ENCODE measurements around the gene UTP14C.
"Not testable (repeated sequence)": the region's sequence is repeated elsewhere in the genome, so short reads cannot be mapped to it uniquely, and the experiment has no call there.

Gene UTP14C

DNA sequence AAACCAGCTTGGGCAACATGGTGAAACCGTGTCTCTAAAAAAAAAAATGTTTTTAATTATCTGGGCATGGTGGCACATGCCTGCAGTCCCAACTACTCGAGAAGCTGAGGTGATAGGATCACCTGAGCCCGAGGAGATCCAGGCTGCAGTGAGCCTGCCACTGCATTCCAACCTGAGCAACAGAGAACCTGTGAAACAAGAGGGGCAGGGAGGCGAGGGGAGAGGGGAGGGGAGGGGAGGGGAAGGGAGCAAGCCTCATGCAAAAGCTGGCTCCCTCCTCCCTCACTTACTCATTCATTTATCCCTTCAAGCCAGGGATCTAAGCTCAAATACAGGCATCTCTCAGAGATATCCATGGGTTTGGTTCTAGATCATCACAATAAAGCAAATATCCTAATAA, 22.1 kb upstream of the UTP14C start:
- no peak for DNase-seq (ENCODE audit: low read depth in 2 of 2, low spot score in 1 of 2)

DNA sequence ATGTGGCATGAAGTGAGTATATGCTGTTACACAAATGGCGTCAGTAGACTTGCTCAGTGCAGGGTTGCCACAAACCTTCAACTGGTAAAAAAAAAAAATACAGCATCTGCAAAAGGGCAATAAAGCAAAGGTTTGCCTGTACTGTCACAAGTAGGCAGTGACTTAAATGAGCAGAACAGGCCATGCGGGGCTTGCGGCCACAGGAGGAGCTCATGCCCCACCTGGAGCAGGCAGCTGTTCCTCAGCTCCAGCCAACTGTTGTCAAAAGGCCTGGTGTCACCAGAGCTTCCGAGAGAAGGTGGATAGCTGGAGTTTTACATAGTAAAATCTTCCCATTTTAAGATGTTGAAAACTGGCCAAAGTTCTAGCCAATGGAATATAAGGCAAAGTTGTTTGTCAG, 20.9 kb upstream of the UTP14C start:
- DNase-seq (ENCODE audit: low read depth in 2 of 2, low spot score in 1 of 2) = no peak

DNA sequence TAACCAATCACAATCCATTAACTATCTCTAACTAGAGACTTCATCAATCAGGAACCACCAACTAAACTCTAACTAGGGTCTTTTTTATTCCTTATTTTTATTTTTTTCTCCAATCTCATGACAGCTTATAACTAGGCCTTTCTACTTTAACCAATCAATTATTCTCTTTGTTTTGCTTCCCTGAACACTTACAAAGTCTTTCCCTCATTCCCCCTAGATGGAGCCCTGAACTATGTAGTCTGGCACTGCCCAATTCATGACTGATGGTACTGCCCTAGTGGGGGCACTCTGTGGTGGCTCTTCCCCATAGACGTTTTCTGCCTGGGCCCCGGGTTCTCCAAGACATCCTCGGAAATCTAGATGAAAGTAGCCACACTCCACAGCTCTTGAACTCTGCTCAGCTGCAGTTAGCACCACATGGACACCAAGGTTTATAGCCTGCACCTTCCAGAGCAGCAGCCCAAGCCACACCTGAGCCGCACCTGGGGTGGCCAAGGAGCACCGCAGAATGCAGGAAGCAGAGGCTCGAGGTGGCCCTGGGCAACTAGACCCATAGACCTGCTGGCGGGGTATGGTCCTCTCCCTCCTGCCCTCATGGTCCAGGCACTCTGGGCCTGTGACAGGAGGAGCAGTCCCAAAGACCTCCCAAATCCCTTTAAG, 19.9 kb upstream of the UTP14C start:
- DNase-seq (ENCODE audit: low read depth in 2 of 2, low spot score in 1 of 2) = no peak

DNA sequence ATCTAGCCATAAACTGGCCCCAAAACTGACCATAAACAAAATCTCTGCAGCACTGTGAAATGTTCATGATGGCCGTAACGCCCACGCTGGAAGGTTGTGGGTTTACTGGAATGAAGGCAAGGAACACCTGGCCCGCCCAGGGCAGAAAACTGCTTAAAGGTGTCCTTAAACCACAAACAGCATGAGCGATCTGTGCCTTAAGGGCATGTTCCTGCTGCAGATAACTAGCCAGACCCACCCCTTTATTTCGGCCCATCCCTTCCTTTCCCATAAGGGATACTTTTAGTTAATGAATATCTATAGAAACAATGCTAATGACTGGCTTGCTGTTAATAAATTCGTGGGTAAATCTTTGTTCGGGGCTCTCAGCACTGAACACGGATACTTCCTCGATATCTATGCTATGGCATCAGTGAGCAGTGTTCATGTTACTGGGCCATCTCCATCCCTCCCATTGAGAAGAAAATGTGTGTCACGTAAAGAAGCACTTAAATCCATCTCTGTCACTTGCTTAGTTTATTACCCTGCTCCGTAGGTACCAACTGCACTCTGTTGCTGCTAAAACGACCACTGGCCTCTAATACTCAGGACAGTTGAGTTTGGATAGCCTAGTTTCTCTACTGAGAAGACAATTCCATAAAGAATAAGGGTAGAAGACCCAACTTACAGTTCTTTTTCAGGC, 18.5 kb upstream of the UTP14C start:
- DNase-seq (ENCODE audit: low read depth in 2 of 2, low spot score in 1 of 2) = no peak

DNA sequence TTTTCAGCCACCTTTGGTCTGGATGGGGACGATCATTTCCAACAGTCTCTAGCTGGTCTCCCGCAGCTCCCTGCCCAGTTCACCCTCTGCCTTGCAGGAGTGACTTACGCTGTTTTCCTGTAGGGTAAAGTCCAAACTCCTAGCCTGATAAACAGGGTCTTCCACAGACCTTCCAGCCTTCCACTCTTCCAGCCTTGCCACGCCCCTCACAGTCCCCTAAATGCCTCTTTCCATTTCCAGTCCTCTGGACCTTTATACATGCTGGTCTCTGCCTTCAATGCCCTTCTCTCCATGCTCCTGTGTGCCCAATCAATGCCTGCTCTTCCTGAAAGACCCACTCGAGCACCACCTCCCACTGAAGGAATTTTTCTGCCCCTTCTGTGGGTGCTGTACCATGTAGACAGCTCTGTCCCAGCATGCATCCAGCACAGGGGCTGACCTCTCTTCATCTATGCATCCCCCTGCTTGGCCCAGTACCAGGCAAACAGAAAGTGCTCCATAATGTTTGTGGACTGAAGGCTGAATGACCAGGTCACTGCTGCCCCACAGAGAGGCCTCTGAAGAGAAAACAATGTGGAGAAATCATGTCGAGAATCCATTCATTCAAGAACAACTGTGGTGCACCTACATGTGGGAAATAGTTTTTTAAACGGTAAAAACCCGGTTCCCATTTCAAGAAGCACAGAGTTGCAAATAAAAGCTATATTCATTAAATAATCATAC, 17.8 kb upstream of the UTP14C start:
- DNase-seq (ENCODE audit: low read depth in 2 of 2, low spot score in 1 of 2) = no peak

DNA sequence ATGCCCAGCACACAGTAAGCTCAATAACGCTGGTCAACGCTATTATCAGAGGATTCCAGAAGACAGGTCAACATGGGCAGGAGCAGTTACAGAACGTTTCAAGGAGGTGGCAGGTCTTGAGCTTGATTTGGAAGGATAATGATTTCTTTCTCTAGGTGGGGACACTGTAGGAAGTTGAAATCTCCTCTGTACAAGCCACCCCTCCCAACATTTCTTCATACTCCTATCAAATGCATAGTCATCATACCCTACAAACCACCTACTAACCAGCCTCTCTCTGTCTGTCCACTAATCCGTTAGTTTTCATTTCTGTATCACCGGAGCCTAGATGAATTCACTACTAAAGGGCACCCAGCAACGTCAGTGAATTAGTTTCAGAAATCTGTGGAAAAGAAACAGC, 14.5 kb upstream of the UTP14C start:
- no peak for DNase-seq (ENCODE audit: low read depth in 2 of 2, low spot score in 1 of 2)

DNA sequence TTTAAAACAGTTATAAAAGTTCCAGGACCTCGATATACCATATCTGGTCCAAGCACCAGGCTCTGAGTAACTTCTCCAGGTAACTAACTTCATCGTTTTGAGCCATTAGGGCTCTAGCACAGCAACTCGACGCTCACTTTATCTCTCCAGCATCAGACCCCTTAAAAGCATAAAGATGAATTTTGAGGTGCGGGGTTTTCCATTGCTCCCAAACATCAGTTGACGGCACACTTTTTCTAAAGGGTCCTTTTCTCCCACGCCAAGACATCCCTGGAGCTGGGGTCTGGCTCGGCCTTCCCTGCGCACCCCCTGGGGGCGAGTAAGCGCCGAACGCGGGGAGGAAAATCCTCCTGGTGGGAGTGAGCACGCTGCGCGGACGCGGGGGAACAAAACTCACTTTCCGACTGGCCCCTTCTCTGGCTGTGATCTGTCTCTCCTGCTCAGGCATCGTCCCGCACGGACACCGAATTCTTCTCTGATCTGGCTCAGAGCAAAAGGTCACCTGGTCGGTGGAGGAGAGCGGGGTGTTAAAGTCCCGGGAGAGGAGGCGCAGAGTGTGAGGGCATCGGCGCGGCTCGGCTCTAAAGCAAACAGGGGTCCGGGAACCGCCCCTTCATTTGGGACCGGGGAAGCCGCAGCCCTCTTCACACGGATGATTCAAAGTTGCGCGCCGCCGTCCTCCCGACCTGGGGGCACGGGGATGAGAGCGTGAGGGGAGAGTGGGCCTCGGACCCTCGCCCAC, 13.4 kb upstream of the UTP14C start, which contains the start of gene ATP7B:
Gene ATP7B, minus strand, starts transcription at position 561 of the 742 bp plus-strand sequence. Its CDS starts 113 bp downstream, at position 448.
- DNase-seq (ENCODE audit: low read depth in 2 of 2, low spot score in 1 of 2) = peak in 1 of 2 donors; percentile 3

DNA sequence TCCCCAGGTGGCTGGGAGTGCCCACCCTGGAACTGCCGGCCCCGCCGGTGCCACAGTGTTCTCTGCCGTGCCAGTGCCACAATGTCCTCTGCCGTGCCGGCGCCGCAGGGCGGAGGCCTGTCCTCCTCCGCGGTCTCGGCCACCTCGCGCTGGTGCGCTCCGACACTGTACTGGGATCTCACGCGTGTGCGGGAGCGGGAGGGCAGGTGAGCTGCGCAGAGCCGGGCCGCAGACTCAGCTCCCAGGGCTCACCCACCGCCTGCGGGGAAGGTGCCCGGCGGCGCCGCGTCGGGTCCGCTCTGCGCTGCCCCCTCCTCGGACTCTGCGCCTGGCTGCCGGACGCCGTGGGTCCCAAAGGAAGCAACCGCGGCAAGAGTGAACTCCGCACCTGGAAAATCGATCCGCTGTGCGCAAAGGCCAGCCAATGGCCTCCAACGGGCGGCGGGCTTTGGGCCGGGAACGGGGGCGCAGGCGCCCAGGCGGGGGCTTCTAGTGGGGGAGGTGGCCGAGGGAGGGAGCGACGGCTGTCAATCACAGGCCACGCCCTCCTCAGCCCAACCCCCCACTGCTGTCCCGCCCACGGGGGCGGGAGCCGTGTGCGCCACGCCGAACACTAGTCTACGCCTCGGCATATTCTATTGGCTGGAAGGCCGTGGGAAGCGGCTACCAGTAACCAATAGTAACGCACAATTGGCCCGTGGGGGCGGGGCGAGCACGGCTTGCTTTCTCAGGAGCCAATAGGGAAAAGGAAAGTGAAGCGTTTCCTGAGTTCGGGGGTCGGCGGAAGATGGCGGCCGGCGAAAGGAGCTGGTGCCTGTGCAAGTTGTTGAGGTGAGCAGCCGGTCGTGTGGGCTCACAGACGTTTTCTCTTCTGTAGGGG, 12.6 kb upstream of the UTP14C start, which contains the start of gene ALG11:
Gene ALG11, plus strand, starts transcription at position 767 of the 880 bp plus-strand sequence. Its CDS starts 21 bp downstream, at position 788.
- peak; percentile 99 to 100 for DNase-seq (ENCODE audit: low read depth in 2 of 2, low spot score in 1 of 2)

DNA sequence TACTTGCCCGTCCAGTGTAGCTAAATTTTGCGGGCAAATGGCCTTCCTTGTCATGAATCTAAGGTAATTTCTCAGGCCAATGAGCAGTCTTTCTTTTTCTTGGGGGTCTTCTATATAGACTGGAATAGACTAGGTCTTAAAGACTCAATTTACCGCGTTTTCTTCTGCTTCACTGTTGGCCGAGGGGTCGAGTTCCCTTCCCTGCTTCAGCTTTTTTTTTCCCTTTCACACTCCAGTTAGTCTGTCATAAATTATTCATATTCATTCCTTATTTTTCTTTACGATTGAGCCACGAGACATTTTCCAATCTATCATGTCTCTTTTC, 12.0 kb upstream of the UTP14C start:
- no peak for DNase-seq (ENCODE audit: low read depth in 2 of 2, low spot score in 1 of 2)

DNA sequence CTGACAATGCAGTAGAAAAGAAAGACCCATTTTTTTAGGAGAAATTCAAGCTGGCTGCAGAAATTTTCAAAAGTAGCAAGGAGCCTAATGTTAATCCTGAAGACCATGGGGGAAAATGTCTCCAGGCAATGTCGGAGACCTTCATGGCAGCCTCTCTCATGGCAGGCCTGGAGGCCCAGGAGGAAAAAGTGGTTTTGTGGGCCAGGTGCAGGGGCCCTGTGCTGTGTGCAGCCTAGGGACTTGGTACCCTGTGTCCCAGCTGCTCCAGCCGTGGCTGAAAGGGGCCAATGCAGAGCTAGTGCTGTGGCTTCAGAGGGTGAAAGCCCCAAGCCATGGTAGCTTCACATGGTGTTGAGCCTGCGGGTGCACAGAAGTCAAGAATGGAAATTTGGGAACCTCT, 8.2 kb upstream of the UTP14C start:
- no peak for DNase-seq (ENCODE audit: low read depth in 2 of 2, low spot score in 1 of 2)

DNA sequence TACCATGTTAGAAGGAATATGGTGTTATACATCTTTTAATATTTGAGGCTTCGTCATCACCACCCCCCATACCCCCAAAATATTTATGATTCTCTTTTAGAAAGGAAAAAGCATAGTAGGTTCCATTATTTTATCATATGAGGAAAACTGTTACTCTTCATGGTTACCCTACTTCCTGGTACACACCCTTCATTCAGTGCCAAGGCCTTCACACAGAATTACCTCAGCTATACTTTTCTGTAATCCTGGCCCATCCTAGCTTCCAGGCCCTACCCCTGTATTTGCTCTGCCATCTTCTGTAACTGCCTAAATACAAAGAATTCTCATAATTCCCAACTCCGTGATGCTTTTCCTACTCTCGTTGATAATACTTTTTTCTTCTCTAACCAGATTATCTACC, 4.3 kb upstream of the UTP14C start:
- no peak for DNase-seq (ENCODE audit: low read depth in 2 of 2, low spot score in 1 of 2)

DNA sequence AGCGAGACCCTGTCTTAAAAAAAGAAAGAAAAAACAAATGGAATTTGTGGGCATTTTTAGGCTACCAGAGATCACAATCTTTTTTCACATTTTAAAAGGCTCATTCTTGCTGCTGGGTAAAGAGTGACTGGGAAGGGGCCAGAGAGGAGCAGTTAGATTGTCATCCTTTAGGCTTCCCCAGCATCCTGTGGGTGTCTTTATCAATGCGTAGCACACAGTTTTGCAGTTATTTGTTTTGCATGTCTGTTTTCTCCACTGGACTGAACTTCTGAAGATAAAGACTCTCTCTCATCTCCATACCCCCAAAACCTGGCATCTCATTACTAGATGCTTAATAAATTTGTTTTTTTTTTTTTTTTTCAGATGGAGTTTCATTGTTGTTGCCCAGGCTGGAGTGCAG, 2.1 kb upstream of the UTP14C start:
- DNase-seq (ENCODE audit: low read depth in 2 of 2, low spot score in 1 of 2) = no peak

DNA sequence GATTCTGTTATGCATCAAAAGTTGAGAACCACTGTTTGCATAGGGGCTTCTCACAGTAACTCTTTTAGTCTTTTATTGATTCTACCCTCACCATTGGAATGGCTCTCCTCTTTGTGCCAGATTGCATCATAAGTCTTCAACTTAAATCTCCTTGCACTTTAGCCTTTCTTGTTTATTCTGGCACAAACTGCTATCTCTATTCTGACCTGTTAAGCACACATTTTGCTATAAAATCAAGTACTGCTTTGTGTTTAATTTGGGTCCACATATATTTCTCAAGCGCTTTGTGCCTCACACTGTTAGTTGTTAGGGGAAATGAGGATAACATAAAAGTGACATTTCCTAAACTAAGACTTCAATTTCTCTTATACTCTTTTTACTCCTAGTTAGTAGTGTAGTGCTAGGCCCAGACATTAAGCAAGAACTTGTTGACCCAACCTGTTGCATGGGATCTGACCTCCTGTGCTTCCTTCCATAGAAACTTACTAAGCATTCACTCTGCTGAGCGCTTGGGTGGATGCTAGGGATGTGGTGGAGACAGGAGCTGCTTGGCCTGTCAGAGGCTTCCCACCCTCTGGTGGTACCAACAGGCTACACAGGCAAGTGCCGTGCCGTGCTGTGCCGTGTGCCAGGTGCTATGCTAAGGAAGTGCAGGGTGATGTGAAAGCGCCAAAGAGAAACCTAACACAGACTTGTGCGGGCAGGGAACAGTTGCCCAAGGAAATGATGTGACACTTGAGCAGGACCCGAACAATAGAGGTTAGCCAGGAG, 1.2 kb downstream of the UTP14C start:
- DNase-seq (ENCODE audit: low read depth in 2 of 2, low spot score in 1 of 2) = no peak

DNA sequence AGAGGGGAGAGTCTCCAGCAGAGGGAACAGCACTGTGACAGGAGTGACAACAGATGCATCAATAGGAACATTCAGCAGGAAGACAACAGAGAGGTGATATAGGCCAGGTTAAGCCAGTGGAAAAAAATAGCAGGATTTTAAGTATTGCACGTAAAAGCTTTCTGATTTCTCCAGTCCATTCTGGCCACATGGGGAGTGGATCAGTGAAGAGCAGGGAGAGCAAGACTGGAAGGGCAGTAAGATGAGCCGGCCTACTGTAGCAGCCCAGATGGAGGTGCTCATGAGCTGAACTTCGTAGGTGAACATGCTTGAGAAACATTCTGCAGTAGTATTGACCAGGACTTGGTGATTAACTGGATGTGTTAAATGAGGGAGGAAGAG, 1.7 kb downstream of the UTP14C start:
- DNase-seq (ENCODE audit: low read depth in 2 of 2, low spot score in 1 of 2) = no peak

DNA sequence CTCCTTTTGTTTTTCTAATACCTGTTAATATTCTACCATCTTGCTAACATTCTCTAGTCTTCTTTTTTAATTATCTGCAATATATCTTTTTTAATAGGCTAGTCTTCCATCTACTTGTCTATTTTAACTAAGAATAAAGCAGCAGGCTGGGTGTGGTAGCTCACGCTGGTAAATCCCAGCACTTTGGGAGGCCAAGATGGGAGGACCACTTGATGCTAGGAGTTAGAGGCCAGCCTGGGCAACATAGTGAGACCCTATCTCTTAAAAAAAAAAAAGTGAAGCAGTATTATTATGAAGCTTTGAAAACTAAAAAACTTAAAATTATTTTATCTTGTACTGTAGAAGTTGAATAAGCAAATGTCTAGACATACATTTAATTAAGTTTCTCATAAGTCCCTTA, 3.3 kb downstream of the UTP14C start:
- no peak for DNase-seq (ENCODE audit: low read depth in 2 of 2, low spot score in 1 of 2)

DNA sequence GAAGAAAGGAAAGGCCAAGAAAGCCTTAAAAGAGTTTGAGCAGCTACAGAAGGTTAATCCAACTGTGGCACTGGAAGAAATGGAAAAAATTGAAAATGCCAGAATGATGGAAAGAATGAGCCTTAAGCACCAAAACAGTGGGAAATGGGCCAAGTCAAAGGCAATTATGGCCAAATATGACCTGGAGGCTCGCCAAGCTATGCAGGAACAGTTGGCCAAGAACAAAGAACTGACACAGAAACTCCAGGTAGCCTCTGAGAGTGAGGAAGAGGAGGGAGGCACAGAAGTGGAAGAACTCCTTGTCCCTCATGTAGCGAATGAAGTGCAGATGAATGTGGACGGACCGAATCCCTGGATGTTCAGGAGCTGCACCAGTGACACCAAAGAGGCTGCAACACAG, 5.1 kb downstream of the UTP14C start:
- no peak for DNase-seq (ENCODE audit: low read depth in 2 of 2, low spot score in 1 of 2)

DNA sequence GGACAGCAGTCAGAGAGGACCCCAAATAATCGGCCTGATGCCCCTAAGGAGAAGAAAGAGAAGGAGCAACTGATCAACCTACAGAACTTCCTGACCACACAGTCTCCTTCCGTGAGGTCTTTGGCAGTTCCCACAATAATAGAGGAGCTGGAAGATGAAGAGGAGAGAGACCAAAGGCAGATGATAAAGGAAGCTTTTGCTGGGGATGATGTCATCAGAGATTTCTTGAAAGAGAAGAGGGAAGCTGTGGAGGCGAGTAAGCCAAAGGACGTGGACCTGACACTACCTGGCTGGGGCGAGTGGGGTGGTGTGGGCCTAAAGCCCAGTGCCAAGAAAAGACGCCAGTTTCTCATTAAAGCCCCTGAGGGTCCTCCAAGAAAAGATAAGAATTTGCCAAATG, 5.9 kb downstream of the UTP14C start:
- not testable (repeated sequence) for DNase-seq (ENCODE audit: low read depth in 2 of 2, low spot score in 1 of 2)

DNA sequence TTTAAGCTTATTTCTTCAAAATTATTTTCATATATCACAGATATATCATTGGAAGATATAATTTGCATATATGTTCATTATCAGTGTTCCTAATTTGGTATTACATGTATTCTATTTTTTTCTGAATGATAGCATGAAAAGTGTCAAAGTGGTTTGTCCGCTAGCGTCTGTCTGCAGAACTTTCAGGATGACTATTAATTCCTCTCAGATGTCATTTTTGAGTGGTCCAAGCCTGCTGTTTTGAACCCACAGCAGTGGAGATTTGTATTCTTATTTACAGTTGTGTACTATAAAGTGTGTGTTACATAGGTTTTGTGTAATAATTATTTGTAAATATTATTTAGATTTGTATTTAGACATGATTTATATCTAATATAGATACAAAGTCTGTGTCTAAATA, 8.5 kb downstream of the UTP14C start:
- no peak for DNase-seq (ENCODE audit: low read depth in 2 of 2, low spot score in 1 of 2)

DNA sequence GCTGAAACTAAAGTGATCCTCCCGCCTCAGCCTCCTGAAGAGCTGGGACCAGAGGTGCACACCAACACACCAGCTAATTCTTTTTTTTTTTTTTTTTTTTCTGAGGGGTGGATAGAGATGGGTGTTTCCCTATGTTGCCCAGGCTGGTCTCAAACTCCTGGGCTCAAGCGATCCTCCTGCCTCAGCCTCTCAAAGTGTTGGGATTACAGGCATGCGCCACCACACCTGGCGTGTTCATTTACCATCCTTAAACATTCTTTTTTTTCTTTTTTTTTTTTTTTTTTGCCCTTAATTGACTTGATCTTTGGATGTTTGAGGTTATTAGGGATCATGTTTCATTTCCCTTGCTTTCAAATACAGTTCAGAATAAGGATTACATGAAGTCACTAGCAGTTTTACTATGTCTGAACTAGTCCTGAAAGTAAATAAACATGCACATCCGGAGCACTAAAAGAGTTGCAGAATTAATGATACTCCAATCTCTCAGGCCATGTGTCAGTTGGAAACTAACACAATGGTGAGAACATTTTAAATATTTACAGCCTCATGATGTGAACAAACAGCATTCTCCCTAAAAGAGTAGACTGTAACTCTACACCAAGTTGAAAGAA, 10.2 kb downstream of the UTP14C start:
- DNase-seq (ENCODE audit: low read depth in 2 of 2, low spot score in 1 of 2) = no peak

DNA sequence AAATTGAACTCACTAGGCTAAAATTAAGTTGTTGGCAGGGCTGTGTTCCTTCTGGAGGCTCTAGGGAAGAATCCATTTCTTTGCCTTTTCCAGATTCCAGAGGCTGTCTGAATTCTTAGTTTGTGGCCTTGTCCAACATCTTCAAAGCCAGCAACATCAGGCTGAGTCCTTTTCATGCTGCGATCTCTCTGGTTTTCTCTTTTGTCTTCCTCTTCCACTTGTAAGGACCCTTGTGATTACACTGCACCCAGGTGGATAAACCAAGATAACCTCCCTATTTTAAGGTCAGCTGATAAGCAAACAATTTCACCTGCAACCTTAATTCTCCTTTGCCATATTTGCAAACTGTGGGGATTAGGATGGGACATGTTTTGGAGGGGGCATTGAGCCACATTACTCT, 11.5 kb downstream of the UTP14C start:
- DNase-seq (ENCODE audit: low read depth in 2 of 2, low spot score in 1 of 2) = no peak
